ENCODE results near the gene UBE2R2. TPM values are rescaled to one million over a fixed set of nuclear protein-coding genes. Genes with fewer than 3 reads are reported as not detected.

UBE2R2 gene
- total RNA-seq, 1 experiment from 2014 or later: 52.1 TPM

DNA sequence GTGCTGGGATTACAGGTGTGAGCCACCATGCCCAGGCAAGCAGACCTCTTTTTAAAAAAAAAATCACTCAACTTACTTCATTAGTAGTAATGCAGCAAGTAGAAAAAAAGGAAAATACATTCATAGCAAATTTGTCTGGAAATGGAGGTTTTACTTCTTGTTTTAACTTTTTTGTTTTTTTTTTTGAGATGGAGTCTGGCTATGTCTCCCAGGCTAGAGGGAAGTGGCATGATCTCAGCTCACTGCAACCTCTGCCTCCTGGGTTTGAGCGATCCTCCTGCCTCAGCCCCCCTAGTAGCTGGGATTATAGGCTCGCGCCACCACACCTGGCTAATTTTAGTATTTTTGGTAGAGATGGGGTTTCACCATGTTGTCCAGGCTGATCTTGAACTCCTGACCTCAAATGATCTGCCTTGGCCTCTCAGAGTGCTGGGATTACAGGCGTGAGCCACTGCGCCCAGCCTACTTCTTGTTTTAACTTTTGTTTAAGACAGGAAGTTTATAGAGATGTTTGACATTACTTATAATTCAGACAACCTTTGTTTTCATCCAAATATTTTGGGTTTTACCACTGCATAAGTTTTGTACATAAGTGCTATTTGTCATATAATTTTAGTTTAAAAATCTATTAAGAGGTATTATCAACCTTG is 26.5 kb downstream of the UBE2R2 start:
- Histone ChIP-seq H3T11ph (ENCODE audit: low read length) (no peak overlapping the region), H2BK15ac (ENCODE audit: low read depth, low read length) (no peak overlapping the region), H3K9me3 (ENCODE audit: control insufficient read depth, low read depth, low read length) (no peaks in the 10 kb centered on the region), H3K23me2 (ENCODE audit: insufficient read length, low read depth, low read length, poor library complexity, severe bottlenecking) (no peaks in the 10 kb centered on the region), H2AFZ (ENCODE audit: low read length) (no peak overlapping the region), H3K14ac (ENCODE audit: insufficient read depth, low read length) (no peak overlapping the region), H2BK20ac (ENCODE audit: low read depth, low read length, poor library complexity, severe bottlenecking) (no peak overlapping the region), H3K18ac (ENCODE audit: insufficient read length, low read depth, low read length) (no peak overlapping the region), H4K8ac (replicated peaks; ENCODE audit: insufficient read length, low read depth, low read length) (no peak overlapping the region), H3K23ac (ENCODE audit: insufficient read length, low read depth, low read length) (no peak overlapping the region), H3K4me2 (ENCODE audit: insufficient read depth, insufficient read length, low read length) (no peak overlapping the region), H2AK5ac (ENCODE audit: insufficient read length, low read length) (no peak overlapping the region), H3K27ac (ENCODE audit: insufficient read length, low read depth, low read length) (no peak overlapping the region), H4K20me1 (ENCODE audit: control insufficient read depth, insufficient read depth, insufficient read length) (no peaks in the 10 kb centered on the region), H3K9ac (ENCODE audit: extremely low read depth, insufficient read length, low read length) (no peak overlapping the region), H3K79me2 (ENCODE audit: insufficient read depth, low read length) (peaks cover 25% of the 10 kb centered on the region; the same call in 1 of the 2 replicates), H3K4me1 (ENCODE audit: insufficient read depth, low read length) (no peaks in the 10 kb centered on the region), H4K5ac (ENCODE audit: insufficient read length, low read depth, low read length) (no peak overlapping the region), H2BK5ac (ENCODE audit: insufficient read length, low read length) (no peak overlapping the region), H3K79me1 (ENCODE audit: insufficient read depth, low read depth, low read length, poor library complexity, severe bottlenecking) (peaks cover 21% of the 10 kb centered on the region), H2BK12ac (ENCODE audit: insufficient read length, low read depth, low read length) (no peak overlapping the region), H2BK120ac (ENCODE audit: low read depth, low read length, poor library complexity, severe bottlenecking) (no peak overlapping the region), H3K56ac (ENCODE audit: insufficient read length, low read depth, low read length) (no peak overlapping the region), H3K4ac (ENCODE audit: low read depth, low read length) (no peak overlapping the region), H4K91ac (ENCODE audit: insufficient read length, low read depth, low read length) (no peak overlapping the region), H3K27me3 (ENCODE audit: insufficient read depth, low read length) (no peaks in the 10 kb centered on the region)
- TF ChIP-seq, protein P1, sequence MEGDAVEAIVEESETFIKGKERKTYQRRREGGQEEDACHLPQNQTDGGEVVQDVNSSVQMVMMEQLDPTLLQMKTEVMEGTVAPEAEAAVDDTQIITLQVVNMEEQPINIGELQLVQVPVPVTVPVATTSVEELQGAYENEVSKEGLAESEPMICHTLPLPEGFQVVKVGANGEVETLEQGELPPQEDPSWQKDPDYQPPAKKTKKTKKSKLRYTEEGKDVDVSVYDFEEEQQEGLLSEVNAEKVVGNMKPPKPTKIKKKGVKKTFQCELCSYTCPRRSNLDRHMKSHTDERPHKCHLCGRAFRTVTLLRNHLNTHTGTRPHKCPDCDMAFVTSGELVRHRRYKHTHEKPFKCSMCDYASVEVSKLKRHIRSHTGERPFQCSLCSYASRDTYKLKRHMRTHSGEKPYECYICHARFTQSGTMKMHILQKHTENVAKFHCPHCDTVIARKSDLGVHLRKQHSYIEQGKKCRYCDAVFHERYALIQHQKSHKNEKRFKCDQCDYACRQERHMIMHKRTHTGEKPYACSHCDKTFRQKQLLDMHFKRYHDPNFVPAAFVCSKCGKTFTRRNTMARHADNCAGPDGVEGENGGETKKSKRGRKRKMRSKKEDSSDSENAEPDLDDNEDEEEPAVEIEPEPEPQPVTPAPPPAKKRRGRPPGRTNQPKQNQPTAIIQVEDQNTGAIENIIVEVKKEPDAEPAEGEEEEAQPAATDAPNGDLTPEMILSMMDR (conservative IDR thresholded peaks at IDR 0.05): no peak
- Mint-ChIP-seq H3K4me3 (no peak overlapping the region), H3K4me1 (peaks cover 0 to 2% of the 10 kb centered on the region in 2 experiments; a peak in 1 of 4 replicates), H3K27me3 (ENCODE audit: low read depth) (no peaks in the 10 kb centered on the region), H3K9me3 (no peaks in the 10 kb centered on the region), H3K36me3 (ENCODE audit: insufficient read depth in 1 of 3, low read depth in 3 of 3) (peaks cover 0 to 22% (median 12%) of the 10 kb centered on the region in 3 experiments; a peak in 5 of 7 replicates), H3K27ac (no peak overlapping the region)
- DNase-seq: no peak
- no CpG with 5 or more reads among the region's 5 CpGs for WGBS (ENCODE audit: extremely low coverage, insufficient read length, low lambda C conversion rate)
